GM20000 (cell line): Measurements from ENCODE around the gene RPS27A.
A peak's percentile ranks its signal among the peaks of the same experiment; 100 is the strongest.
"Not testable (repeated sequence)": the region's sequence is repeated elsewhere in the genome, so short reads cannot be mapped to it uniquely, and the experiment has no call there.

ENCODE experiments used
- DNase-seq: peaks from one replicate; pipeline ENCODE4 v3.0.0; 2012; ENCODE audit warnings: low spot score
- TF ChIP-seq, protein P1 (sequence below): IDR thresholded peaks from 2 replicates; pipeline ENCODE4 v1.5.1; 2012; ENCODE audit warnings: mild to moderate bottlenecking, control low read depth; ENCODE audit errors: extremely low read depth, missing control alignments

Gene RPS27A

DNA sequence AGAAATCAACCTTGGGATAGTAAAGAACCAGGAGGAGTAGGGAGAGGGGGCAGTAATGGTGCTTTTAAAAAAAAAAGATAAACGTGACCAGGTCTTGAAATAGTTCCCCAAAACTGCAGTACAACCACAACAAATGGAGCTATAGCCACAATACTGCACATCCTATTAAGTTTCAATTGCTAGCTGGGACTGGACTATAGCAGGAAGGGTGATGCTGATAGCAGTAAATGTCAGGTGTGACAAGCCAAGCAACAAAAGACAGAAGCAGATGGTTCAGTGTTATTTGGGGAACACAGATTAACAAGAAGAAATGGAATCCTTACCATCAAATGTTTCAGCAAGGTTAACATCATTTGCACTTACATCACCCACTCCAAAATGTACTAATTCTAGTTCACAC is 10.1 kb downstream of the RPS27A start:
- DNase-seq: no peak
- TF ChIP-seq, protein P1, sequence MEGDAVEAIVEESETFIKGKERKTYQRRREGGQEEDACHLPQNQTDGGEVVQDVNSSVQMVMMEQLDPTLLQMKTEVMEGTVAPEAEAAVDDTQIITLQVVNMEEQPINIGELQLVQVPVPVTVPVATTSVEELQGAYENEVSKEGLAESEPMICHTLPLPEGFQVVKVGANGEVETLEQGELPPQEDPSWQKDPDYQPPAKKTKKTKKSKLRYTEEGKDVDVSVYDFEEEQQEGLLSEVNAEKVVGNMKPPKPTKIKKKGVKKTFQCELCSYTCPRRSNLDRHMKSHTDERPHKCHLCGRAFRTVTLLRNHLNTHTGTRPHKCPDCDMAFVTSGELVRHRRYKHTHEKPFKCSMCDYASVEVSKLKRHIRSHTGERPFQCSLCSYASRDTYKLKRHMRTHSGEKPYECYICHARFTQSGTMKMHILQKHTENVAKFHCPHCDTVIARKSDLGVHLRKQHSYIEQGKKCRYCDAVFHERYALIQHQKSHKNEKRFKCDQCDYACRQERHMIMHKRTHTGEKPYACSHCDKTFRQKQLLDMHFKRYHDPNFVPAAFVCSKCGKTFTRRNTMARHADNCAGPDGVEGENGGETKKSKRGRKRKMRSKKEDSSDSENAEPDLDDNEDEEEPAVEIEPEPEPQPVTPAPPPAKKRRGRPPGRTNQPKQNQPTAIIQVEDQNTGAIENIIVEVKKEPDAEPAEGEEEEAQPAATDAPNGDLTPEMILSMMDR: no peak

DNA sequence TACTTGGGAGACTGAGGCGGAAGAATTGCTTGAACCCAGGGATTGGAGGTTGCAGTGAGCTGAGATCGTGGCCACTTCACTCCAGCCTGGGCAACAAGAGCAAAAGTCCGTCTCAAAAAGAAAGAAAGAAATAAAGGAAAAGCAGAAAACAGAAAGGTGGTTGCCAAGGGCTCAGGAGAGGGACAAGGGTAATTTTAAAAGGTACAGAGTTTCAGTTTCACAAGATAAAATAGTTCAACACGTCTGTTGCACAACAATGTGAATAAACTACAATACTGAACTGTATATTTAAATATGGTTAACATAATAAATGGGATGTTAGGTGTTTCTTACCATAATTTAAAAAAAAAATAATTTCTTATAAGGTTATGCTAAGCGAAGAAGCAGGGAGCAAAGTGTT is 12.9 kb downstream of the RPS27A start:
- DNase-seq: no peak
- TF ChIP-seq, protein P1: no peak

DNA sequence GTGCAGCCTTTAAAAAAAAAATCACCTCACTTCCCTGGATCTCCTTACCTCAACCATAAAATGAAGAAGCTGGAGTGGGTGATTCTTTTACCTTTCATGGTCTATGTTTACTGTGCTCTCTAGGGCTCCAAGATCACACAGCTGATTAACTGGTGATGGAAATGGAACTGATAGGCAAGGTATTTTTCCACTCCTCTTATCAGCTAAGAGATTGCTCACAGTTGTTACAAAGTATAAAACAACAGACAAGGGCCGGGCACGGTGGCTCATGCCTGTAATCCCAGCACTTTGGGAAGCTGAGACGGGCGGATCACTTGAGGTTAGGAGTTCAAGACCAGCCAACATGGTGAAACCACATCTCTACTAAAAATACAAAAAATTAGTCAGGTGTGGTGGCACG is 14.5 kb downstream of the RPS27A start:
- no peak for DNase-seq
- TF ChIP-seq, protein P1: no peak

DNA sequence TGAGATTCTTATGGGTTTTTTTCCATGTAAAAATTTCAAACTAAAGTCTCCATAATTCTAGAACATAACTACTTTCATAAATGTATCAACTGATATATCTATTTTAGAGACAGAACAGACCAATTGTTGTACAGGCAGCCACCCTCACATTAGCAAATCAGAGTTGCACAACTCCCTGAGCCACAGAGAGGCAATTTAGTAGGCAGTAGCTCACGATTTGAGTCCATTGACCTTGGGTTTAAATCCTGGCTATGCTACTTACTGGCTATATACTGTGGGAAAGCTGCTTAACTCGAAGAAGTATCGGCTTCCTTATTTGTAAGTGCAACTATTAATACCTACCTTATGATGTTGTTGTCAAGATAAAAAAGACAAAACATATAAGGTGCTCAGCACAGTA is 20.3 kb downstream of the RPS27A start:
- TF ChIP-seq, protein P1: no peak
- DNase-seq: no peak

DNA sequence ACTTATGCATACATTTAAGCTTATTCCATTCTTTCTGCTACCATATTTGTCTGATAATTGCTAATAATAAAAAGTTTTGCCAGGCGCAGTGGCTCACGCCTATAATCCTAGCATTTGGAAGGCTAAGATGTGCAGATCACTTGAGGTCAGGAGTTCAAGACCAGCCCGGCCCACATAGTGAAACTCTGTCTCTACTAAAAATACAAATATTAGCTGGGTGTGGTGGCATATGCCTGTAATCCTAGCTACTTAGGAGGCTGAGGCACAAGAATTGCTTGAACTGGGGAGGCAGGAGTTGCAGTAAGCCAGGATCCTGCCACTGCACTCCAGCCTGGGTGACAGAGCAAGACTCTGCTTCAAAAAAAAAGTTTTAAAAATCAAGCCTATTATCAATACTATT is 27.1 kb downstream of the RPS27A start:
- not testable (repeated sequence) for DNase-seq

DNA sequence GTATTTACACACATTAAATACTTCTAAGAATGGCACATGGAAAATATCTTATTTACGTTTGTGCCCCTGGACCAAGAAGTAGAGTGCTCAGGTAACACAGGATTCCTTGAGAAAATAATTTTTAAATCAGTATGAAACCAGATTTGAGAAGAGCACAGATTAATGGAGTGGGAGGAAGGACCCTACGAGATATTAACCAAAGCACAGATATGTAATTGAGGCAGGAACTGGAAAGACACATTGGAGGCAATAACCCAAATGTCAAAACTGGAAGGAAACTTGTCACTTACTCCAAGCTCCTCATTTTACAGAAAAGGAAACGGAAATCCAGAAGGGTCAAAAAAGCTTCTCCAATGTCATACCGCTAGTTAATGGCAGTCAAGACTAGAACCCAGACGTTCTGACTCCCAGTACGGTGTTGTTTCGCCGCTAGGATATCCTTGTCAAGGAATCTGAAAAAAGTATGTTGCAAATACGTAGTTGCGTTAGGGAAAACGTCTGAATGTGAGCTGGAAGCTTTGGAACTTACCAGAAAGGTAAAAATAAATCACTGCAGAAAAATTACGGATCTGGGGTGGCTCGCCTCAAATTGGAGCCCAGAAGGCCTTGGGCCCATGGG is 35.9 kb downstream of the RPS27A start:
- no peak for DNase-seq
- TF ChIP-seq, protein P1: no peak

DNA sequence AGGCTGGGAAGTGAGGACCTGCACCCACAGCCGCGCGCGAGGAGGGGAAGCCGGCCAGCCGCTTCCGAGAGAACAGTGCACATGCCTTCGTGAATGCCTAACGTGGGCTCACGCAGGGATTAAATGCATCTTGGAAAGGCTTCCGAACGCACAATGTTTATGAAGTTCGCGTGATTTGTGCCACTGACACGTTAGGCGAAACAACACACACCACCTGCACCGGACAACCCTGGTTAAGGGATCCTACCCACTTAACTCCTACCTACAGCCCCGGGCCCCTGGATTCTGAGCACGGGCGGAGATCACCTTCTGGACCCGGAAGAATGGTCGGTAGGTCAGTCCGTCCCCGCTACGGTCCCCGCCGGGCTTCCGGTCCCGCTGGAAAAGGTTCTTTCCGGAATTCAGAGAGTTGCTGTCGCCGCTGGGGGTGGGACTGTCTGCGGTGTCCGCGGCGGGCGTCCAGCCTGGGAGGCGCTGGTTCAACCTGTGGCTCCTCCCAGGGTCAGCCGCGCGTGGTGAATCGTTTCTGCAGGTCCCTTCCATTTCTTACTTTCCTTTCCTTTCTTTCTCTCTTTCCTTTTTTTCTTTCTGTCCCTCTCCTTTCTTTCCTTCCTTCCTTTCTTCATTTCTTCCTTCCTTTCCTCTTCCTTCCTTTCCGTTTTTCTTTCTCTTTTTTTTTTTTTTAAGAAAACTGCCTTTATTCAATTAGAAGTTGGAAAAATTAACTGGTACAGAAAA is 36.6 kb downstream of the RPS27A start, which contains the start of gene MTIF2:
MTIF2 (minus strand) TSS at position 325 of the 738 bp plus-strand sequence. CDS start 5,373 bp downstream, outside the sequence.
- TF ChIP-seq, protein P1: no peak
- peak; percentile 88 for DNase-seq

DNA sequence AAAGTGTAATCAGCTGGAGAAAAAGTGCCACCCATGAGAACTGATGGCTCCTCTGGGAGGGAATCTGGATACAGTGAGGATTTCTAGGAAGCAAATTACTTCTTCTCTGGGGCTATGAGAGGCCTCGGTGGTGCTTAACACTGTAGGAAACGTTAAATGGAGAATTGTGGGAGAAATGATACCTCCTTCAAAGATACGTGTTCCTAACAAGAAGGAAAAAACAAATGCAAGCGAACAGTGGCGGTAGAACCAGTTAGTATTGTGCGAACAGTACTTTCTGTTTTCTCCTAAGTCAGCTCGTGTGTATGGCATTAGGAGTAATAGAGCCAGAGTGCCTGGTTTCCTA is 37.1 kb downstream of the RPS27A start:
- TF ChIP-seq, protein P1: no peak
- DNase-seq: peak; percentile 7

DNA sequence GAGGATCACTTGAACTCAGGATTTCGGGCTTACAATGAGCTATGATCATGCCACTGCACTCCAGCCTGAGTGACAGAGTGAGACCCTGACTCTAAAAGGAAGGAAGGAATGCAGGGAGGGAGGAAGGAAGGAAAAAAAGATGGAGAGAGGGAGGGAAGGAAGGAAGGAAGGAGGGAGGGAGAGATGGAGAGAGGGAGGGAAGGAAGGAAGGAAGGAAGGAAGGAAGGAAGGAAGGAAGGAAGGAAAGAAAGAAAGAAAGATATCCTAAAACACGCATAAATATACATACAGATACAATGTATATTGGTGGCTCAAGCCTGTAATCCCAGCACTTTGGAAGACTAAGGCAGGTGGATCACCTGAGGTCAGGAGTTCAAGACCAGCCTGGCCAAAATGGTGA is 41.9 kb downstream of the RPS27A start:
- DNase-seq: not testable (repeated sequence)
